PC-9 (cell line): ENCODE results near the gene GRIN2D. TPM values are rescaled to one million over a fixed set of nuclear protein-coding genes. Genes with fewer than 3 reads are reported as not detected.

Source experiments
- BruUV-seq: library from RNA; stranded (reverse); fragments of 400-500 nt; replicated peaks from 2 replicates; lab custom pipeline; 2021; lab: Mats Ljungman, UMichigan
- CTCF ChIA-PET: fragments of 300-600 bp; sonication (Branson Sonifier 250); formaldehyde crosslinking; loops from one replicate; lab custom pipeline; 2022; ENCODE audit warnings: antibody characterized with exemption; lab: Charles Lee
- POLR2A ChIA-PET: fragments of 300-600 bp; sonication (Branson Sonifier 250); formaldehyde crosslinking; loops from one replicate; lab custom pipeline; 2022; ENCODE audit warnings: antibody characterized with exemption; ENCODE audit not compliant: unreplicated experiment; lab: Charles Lee
- DNase-seq, 2 experiments: peaks; one replicate each; pipeline versions ENCODE4 v3.0.0 to v3.0.0-alpha.2; 2015 to 2022; ENCODE audit warnings: mixed read lengths in 1 of 2
- H2AFZ ChIP-seq: fragments of 200-600 bp; sonication (generic); 2 replicates; pipeline ENCODE4 v1.8.1; 2017; ENCODE audit warnings: antibody characterized with exemption
- H3F3A ChIP-seq: fragments of 200-600 bp; sonication (generic); 2 replicates; pipeline ENCODE4 v1.8.1; 2017; ENCODE audit warnings: antibody characterized with exemption, mild to moderate bottlenecking, low read depth; ENCODE audit not compliant: insufficient read depth
- H3K27ac ChIP-seq: fragments of 200-600 bp; sonication (generic); 2 replicates; pipeline ENCODE4 v1.6.1; 2016; ENCODE audit warnings: mixed run types
- H3K27me3 ChIP-seq: fragments of 200-600 bp; sonication (generic); 2 replicates; pipeline ENCODE4 v1.6.1; 2016; ENCODE audit warnings: low read depth, mixed run types; ENCODE audit not compliant: insufficient read depth
- H3K36me3 ChIP-seq: fragments of 200-600 bp; sonication (generic); 2 replicates; pipeline ENCODE4 v1.6.1; 2016; ENCODE audit warnings: low read depth, mixed run types
- H3K4me1 ChIP-seq: fragments of 200-600 bp; sonication (generic); replicated peaks from 2 replicates; pipeline ENCODE4 v1.6.1; 2016; ENCODE audit warnings: mixed run types; ENCODE audit not compliant: insufficient read depth
- H3K4me2 ChIP-seq: fragments of 200-600 bp; sonication (generic); 2 replicates; pipeline ENCODE4 v1.6.1; 2017; ENCODE audit warnings: mixed run types
- H3K4me3 ChIP-seq: fragments of 200-600 bp; sonication (generic); 2 replicates; pipeline ENCODE4 v1.6.1; 2016; ENCODE audit warnings: mixed run types
- H3K79me2 ChIP-seq: fragments of 200-600 bp; sonication (generic); 2 replicates; pipeline ENCODE4 v1.6.1; 2017; ENCODE audit warnings: low read depth, mixed run types
- H3K9me2 ChIP-seq: fragments of 200-600 bp; sonication (generic); 2 replicates; pipeline ENCODE4 v1.8.1; 2017; ENCODE audit warnings: mild to moderate bottlenecking; ENCODE audit not compliant: insufficient read depth
- H3K9me3 ChIP-seq: fragments of 200-600 bp; sonication (generic); 2 replicates; pipeline ENCODE4 v1.8.1; 2016; ENCODE audit warnings: low read depth; ENCODE audit not compliant: insufficient read depth
- H4K20me1 ChIP-seq: fragments of 200-600 bp; sonication (generic); 2 replicates; pipeline ENCODE4 v1.8.1; 2017; ENCODE audit not compliant: insufficient read depth
- CTCF ChIP-seq: fragments of 200-600 bp; sonication (generic); conservative IDR thresholded peaks from 2 replicates; pipeline ENCODE4 v1.6.1; 2017; ENCODE audit warnings: mixed run types, antibody characterized with exemption, mild to moderate bottlenecking, moderate library complexity
- EZH2 ChIP-seq: fragments of 200-600 bp; sonication (generic); IDR thresholded peaks from 2 replicates; pipeline ENCODE4 v1.8.0; 2017; ENCODE audit warnings: antibody characterized with exemption, low read depth
- intact Hi-C: fragments of 100-400 bp; cut with micrococcal nuclease; formaldehyde crosslinking; loops from one replicate; pipeline ENCODE4 v1.10.0; 2022; ENCODE audit not compliant: unreplicated experiment
- total RNA-seq: library from RNA; stranded (reverse); gene quantifications from 2 replicates; pipeline ENCODE4 v1.2.3, GENCODE V29; 2021

The GRIN2D gene
- total RNA-seq, 1 experiment from 2014 or later: 3.8 TPM

GRCh38 chr19:48367855-48368254, 25.6 kb upstream of the GRIN2D start:
- Histone ChIP-seq H2AFZ (no peak overlapping the region), H3K9me2 (no peaks in the 10 kb centered on the region), H3F3A (peaks cover 24% of the 10 kb centered on the region), H3K27ac (no peak overlapping the region), H3K79me2 (no peaks in the 10 kb centered on the region), H3K36me3 (no peaks in the 10 kb centered on the region), H3K9me3 (no peaks in the 10 kb centered on the region), H3K4me3 (no peak overlapping the region), H3K4me2 (no peak overlapping the region), H3K4me1 (peaks cover 12% of the 10 kb centered on the region), H4K20me1 (no peaks in the 10 kb centered on the region), H3K27me3 (no peaks in the 10 kb centered on the region)
- POLR2A ChIA-PET: no interaction called here
- no peak for DNase-seq
- CTCF ChIA-PET: no interaction called here
- intact Hi-C loops: no loop called here
- no TSS peak for BruUV-seq
- TF ChIP-seq EZH2: no peak
- no peak for TF ChIP-seq CTCF

GRCh38 chr19:48368936-48369335, 24.5 kb upstream of the GRIN2D start:
- H3K9me2 ChIP-seq: no peaks in the 10 kb centered on the region
- H3K36me3 ChIP-seq: no peaks in the 10 kb centered on the region
- ChIA-PET CTCF (interaction anchor here (0.6 kb wide), 1 partner anchor 23 kb away, joined by 3 read pairs; the partner anchor contains the start of gene KDELR1), POLR2A (interaction anchor here (0.6 kb wide), 1 partner anchor 250 kb away, joined by 30 read pairs; the partner anchor contains the start of gene RPL18)
- BruUV-seq: no TSS peak
- TF ChIP-seq CTCF: no peak
- TF ChIP-seq EZH2: no peak
- H3K79me2 ChIP-seq: no peaks in the 10 kb centered on the region
- peaks cover 24% of the 10 kb centered on the region for H3F3A ChIP-seq
- H4K20me1 ChIP-seq: no peaks in the 10 kb centered on the region
- H2AFZ ChIP-seq: no peak overlapping the region
- intact Hi-C loops: no loop called here
- peaks cover 15% of the 10 kb centered on the region for H3K4me1 ChIP-seq
- H3K4me2 ChIP-seq: no peak overlapping the region
- no peak overlapping the region for H3K27ac ChIP-seq
- no peaks in the 10 kb centered on the region for H3K9me3 ChIP-seq
- DNase-seq: no peak
- no peaks in the 10 kb centered on the region for H3K27me3 ChIP-seq
- H3K4me3 ChIP-seq: no peak overlapping the region

- peaks cover 8% of the 10 kb centered on the region for H3K4me1 ChIP-seq
- no peaks in the 10 kb centered on the region for H3K79me2 ChIP-seq
- no peak for TF ChIP-seq CTCF
- no peak for TF ChIP-seq EZH2
- H3K4me2 ChIP-seq: no peak overlapping the region
- no peaks in the 10 kb centered on the region for H3K27me3 ChIP-seq
- no peak overlapping the region for H2AFZ ChIP-seq
- H3K9me2 ChIP-seq: no peaks in the 10 kb centered on the region
- intact Hi-C loops: no loop called here
- no peaks in the 10 kb centered on the region for H3K9me3 ChIP-seq
- ChIA-PET CTCF (interaction anchor here (0.6 kb wide), 1 partner anchor 1698 kb away, joined by 6 read pairs; no protein-coding TSS in a partner anchor), POLR2A (no interaction called here)
- no peak overlapping the region for H3K27ac ChIP-seq
- H4K20me1 ChIP-seq: no peaks in the 10 kb centered on the region
- no peak for DNase-seq
- BruUV-seq: no TSS peak
- no peak overlapping the region for H3K4me3 ChIP-seq
- no peaks in the 10 kb centered on the region for H3K36me3 ChIP-seq
- peaks cover 21% of the 10 kb centered on the region for H3F3A ChIP-seq
Observed at GRCh38 chr19:48370955-48371354, 22.5 kb upstream of the GRIN2D start.
